H1 (cell line): Measurements from ENCODE around the gene CDH1.

ENCODE experiments used
- CTCF ChIP-seq, 3 experiments: IDR thresholded peaks; 1 replicate in 2 of 3; 2 replicates in 1 of 3; pipeline versions ENCODE4 v1.5.1 to v1.6.1; 2011; ENCODE audit warnings: low read length in 3 of 3, mild to moderate bottlenecking in 3 of 3, inconsistent platforms in 2 of 3, low read depth in 1 of 3, moderate library complexity in 1 of 3; ENCODE audit not compliant: insufficient read depth in 1 of 3; ENCODE audit errors: control extremely low read depth in 1 of 3
- GABPA ChIP-seq: IDR thresholded peaks from 2 replicates; pipeline ENCODE4 v1.6.1; 2011; ENCODE audit warnings: mild to moderate bottlenecking, low read length, moderate library complexity, borderline replicate concordance; ENCODE audit not compliant: insufficient read depth
- HDAC6 ChIP-seq: IDR thresholded peaks from one replicate; pipeline ENCODE4 v1.7.1; 2012; ENCODE audit warnings: low read depth, mild to moderate bottlenecking, inconsistent platforms, low read length, moderate library complexity
- TAF1 ChIP-seq: IDR thresholded peaks from 2 replicates; pipeline ENCODE4 v1.6.1; 2011; ENCODE audit warnings: mild to moderate bottlenecking, low read depth, low read length

GRCh38 chr16:68744744-68745280 lies 7.7 kb downstream of the CDH1 start:
- TF ChIP-seq CTCF (IDR thresholded peaks at IDR 0.05; ENCODE audit: control extremely low read depth in 1 of 3, insufficient read depth in 1 of 3, low read depth in 1 of 3, low read length in 3 of 3) (no peak), HDAC6 (no peak), TAF1 (peak; percentile 52; the same call in 1 of the 2 replicates), GABPA (peak; percentile 10; the same call in 1 of the 2 replicates)
